GM12891 (cell line): ENCODE data around the gene TMEM185B.
A peak's percentile ranks its signal among the peaks of the same experiment; 100 is the strongest.

ENCODE experiments used
- DNase-seq: peaks from one replicate; pipeline ENCODE4 v3.0.0; 2011; ENCODE audit warnings: low spot score; ENCODE audit not compliant: insufficient read length
- FAIRE-seq: peaks from 2 replicates; lab custom pipeline; 2011; peaks lifted over from hg19 to GRCh38; lab: Jason Lieb, UNC
- PAX5 ChIP-seq: IDR thresholded peaks from 2 replicates; pipeline ENCODE4 v1.6.1; 2011; ENCODE audit warnings: low read length, moderate library complexity, mild to moderate bottlenecking; ENCODE audit not compliant: insufficient read depth, severe bottlenecking
- POLR2A ChIP-seq: IDR thresholded peaks from 2 replicates; pipeline ENCODE4 v1.6.1; 2011; ENCODE audit warnings: low read depth, low read length, control low read depth
- POLR2AphosphoS5 ChIP-seq: IDR thresholded peaks from 2 replicates; pipeline ENCODE4 v1.6.1; 2011; ENCODE audit warnings: low read depth, low read length, control low read depth
- POU2F2 ChIP-seq: IDR thresholded peaks from 2 replicates; pipeline ENCODE4 v1.6.1; 2011; ENCODE audit warnings: low read depth, mild to moderate bottlenecking, control low read depth, low read length, moderate library complexity
- SPI1 ChIP-seq: IDR thresholded peaks from 2 replicates; pipeline ENCODE4 v1.6.1; 2011; ENCODE audit warnings: low read depth, low read length, control low read depth
- TAF1 ChIP-seq: IDR thresholded peaks from 2 replicates; pipeline ENCODE4 v1.6.1; 2011; ENCODE audit warnings: low read depth, low read length, control low read depth

TMEM185B gene

DNA sequence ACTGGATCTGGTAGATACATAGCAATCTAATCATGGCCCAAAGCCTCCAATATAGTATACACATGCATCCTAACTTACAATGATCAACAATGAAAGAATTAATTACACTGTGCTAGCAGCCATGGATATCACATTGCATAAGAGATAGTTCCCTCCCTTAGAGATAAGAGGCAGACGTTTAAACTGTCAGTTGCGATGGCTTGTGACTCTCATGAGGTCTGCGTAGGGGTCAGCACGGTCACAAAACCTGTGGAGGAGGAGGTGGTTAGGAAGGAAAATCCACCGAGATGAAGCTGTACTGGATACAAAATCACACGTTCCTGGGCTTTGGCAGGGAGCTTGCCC lies 28.7 kb upstream of the TMEM185B start:
- peak; percentile 45 for FAIRE-seq
- DNase-seq, result no peak

DNA sequence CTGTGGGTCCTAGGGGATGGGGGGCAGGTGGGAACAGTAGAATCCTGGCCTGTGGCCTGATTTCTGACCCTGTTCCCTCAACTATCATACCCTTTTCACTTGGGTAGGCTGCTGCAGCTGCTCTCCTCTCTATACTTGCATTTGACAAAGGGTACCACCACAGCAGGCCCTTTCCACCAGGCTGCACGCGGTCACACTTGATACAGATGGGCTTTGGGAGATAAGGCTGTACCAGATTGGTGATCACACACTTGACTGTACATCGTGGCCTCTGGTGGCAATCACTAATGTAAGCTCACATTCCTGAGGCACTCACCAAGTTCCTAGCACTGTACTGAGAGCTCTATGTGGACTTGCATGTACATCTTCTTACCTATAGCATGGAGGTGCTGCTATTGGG lies 27.9 kb upstream of the TMEM185B start:
- FAIRE-seq, result no peak
- DNase-seq, result no peak
- TF ChIP-seq TAF1 (no peak), SPI1 (no peak), POLR2A (no peak), POLR2AphosphoS5 (no peak), POU2F2 (no peak)

More for the DNA sequence above, 28.7 kb upstream of the TMEM185B start:
- no peak for TF ChIP-seq PAX5
- no peak for TF ChIP-seq POU2F2
- TF ChIP-seq TAF1, result no peak
- TF ChIP-seq SPI1, result 0 out of 2 replicates have a peak, but pooled peaks have one; percentile 18

DNA sequence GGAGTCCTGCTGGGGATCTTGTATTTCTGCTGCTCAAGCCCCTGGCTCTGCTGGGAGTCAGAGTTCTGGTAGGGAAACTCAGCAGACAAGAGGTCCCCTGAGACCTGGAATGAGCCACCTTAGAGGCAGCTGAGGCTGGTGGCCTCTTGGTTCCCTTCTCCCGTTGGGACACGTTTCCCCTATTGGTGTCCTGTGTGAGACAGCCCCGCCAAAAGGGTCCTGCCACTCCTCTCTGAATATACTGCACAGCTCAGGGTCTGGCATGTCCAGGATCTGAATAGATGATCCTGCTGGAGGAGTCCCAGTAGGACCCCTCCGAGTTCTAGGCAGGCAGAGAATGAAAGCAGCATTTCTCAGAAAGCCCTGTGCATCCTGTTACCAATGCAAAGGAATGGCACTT lies 27.4 kb upstream of the TMEM185B start:
- FAIRE-seq, result no peak

DNA sequence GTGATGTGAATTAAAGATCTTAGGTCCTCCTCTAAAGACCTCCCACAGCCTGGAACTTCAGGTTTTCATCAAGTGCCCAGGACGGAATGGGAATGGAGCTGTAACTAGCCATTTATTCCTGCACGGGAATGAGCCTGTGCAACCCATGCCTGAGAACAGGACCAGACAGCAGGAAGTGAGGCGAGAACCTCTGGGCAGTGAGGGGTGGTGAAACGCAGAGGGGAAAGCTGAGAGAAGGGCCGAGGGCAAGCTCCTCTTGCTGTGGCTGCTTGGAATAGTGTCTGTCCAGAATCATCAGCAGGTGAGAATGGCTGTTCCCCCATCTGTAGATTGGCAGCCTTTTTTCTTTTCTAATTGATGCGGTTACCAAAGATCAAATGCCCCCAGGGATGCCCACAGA lies 24.7 kb upstream of the TMEM185B start:
- DNase-seq (no peak), FAIRE-seq (no peak)
- TF ChIP-seq TAF1, result no peak
- TF ChIP-seq POU2F2, result no peak
- TF ChIP-seq POLR2AphosphoS5, result no peak

More for the DNA sequence above, 27.4 kb upstream of the TMEM185B start:
- no peak for TF ChIP-seq POLR2A
- no peak for TF ChIP-seq SPI1
- no peak for TF ChIP-seq POLR2AphosphoS5
- no peak for DNase-seq

DNA sequence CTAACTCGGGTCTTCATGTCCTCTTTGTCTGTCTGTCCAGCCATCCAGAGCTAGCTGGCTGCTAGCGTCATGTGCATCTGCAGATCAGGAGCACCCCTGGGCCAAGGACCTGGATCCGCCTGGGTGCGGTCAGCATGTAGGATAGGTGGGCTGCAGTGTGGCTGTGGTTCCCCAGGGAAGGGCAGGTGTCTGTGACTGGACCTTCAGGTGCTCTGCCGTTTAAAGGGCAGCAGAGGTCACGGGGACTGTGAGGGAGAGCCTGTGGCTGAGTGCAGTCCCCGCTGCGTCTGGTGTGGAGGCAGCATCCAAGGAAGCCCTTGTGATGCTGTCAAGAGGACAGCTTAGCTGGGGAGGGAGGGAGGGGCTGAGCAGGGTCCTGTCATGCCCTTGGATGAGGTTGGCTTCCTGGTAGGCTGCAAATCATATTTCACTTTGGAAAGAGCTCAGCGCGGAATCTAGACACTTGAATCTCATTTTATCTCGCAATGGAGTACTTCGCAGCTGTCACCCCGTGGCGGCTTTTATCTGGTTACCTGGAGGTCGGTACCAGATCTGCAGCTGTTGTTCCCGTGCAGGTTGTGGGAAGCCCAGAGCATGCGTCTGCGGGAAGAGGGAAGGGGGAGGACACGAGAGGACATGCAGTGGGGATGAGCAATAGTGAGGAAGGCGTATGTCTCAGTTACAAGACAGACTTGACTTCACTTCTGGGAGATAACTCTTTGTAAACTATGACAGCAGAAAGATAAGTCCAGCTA lies 23.5 kb upstream of the TMEM185B start:
- no peak for TF ChIP-seq TAF1
- no peak for TF ChIP-seq POLR2AphosphoS5
- TF ChIP-seq POU2F2, result no peak
- TF ChIP-seq POLR2A, result no peak
- TF ChIP-seq PAX5, result no peak
- no peak for TF ChIP-seq SPI1
- FAIRE-seq, result no peak
- DNase-seq, result no peak

DNA sequence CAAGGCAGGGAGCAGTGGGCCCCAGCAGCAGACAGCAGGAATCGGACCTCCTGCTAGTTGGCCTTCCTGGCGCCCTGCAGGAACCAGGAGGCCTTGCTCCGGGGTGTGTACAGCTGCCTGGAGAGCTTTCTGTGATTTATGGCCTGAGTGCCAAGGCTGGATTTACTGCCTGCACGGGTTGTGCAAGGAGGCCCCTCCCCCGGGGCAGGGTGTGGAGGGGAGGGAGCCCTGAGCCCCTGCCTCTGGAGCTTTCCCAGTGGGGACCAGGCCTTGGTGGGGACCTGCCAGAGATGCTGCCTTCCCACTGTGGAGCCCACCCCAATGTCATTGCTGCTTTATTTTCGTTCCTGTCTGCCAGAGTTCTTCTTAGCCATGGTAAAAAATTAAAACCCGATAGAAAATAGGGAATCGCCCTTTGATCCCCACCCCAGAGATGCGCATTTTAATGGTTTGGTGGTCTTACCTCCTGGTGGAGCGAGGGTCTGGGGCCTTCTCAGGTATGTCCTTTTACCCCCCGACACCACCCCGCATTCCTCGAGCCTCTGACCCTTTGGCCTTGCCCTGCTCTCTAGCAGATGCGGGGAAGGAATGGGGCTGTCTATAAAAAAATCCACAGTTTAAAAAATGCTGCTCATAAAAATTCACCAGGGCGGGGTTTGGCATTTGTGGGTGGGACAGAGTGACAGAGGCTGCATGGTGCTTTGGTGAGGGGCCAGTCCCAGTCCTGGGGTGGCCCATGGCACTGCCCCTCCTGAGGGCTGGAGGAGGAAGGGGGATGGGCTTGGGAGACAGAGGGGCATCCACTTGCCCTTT lies 22.5 kb upstream of the TMEM185B start:
- FAIRE-seq, result no peak
- TF ChIP-seq PAX5 (no peak), POLR2AphosphoS5 (no peak), TAF1 (no peak), SPI1 (no peak), POLR2A (no peak), POU2F2 (no peak)
- no peak for DNase-seq

DNA sequence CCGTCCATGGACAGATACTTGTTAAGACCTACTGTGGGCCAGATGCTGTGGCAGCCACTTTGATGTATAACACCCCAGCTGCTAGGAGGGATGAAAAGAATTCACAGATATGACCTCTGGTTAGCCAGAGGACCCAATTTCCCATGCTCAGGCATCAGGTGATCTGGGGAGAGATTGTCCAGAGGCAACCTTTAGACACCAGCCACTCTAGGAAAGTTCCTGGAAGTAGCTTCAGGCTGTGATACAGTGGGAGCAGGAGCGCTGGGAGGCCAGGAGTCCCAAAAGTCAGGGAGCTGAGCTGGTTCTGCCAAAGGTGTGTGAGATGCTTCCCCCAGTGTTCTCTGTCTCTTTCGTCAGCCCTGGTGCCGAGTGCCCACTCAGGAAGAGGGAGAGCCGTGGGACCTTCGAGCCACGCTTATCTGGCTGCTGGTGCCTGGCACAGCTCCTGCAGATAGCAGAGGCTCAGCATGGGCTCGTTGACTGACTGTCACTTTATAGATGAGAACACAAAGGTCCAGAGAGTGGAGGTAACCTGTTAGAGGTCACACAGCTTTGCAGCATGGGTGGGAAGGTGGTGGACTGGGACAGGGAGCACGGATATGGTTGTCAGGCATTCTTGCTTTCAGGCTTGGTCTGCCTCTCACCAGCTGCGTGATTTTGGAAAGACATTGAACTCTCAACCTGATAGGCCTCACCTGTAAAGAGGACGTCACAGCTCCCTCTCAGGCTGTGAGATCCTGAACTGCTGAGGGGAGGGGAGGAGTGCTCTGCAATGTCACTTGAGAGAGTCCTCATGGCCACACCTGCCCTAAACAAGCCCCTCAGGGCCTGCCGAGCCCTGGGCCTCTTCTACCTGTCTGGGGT lies 21.7 kb upstream of the TMEM185B start:
- no peak for DNase-seq
- no peak for FAIRE-seq
- TF ChIP-seq PAX5, result no peak
- TF ChIP-seq TAF1, result no peak
- TF ChIP-seq POLR2AphosphoS5, result no peak
- TF ChIP-seq SPI1, result no peak
- TF ChIP-seq POLR2A, result no peak
- TF ChIP-seq POU2F2, result no peak

DNA sequence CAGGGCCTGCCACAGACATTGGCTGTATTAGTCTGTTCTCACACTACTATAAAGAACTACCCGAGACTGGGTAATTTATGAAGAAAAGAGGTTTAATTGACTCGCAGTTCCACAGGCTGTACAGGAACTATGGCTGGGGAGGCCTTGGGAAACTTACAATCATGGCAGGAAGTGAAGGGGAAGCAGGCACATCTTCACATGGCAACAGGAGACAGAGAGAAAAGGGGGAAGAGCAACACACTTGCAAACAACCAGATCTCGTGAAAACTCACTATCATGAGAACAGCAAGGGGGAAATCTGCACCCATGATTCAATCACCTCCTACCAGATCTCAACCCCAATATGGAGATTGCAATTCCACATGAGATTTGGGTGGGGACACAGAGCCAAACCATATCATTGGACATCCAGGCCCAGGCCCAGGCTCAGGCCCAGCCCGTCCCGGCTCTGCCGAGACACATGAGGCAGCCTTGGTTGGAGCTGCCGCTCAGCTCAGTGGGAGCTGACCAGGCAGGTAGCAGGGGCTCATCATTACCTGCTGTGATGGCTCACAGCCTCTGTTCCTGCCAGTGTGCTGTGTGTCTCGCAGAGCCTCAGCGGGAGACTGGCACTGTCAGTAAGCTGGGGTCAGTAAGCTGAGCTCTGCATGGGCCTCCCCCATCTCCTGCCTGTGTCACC lies 20.8 kb upstream of the TMEM185B start:
- no peak for FAIRE-seq
- TF ChIP-seq PAX5, result no peak
- TF ChIP-seq POU2F2, result no peak
- TF ChIP-seq TAF1, result no peak
- TF ChIP-seq SPI1, result no peak
- no peak for TF ChIP-seq POLR2A
- TF ChIP-seq POLR2AphosphoS5, result no peak
- DNase-seq, result no peak

DNA sequence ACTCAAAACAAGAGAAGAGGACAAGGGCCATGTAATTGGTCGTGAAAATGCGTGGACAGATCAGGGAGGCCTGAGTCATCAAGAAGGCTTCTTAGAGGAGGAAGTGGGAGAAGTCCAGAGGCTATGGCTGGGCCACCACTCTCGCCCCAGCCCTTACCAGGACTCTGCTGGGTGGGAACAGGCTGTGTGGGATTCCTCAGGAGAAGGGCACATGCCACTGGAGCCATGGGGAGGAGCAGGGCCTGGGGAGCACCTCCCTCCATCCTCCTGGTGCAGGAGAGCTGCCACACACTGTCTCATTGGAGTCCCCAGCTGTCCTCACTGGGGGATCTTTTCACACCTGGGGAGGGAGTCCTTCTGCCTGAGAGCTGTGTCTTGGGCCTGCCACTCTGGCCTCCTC lies 20.0 kb upstream of the TMEM185B start:
- FAIRE-seq (no peak), DNase-seq (no peak)
- TF ChIP-seq PAX5 (no peak), TAF1 (no peak), SPI1 (peak; percentile 44), POLR2A (no peak), POU2F2 (no peak), POLR2AphosphoS5 (no peak)

DNA sequence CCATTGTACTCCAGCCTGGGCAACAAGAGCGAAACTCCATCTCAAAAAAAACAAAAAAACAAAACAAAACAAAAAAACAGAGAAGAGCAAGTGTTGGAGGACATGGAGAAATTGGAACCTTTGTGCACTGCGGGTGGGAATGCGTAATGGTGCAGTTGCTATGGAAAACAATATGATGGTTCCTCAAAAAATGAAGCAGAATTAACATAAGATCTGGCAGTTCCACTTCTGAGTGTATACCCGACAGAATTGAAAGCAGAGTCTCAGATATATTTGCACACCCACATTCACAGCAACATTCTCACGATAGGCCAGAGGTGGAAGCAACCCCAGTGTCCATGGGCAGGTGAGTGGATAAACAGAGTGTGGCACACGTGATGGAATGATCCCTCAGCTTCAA lies 18.5 kb upstream of the TMEM185B start:
- no peak for TF ChIP-seq POLR2A
- TF ChIP-seq POLR2AphosphoS5, result no peak
- TF ChIP-seq PAX5, result no peak
- TF ChIP-seq POU2F2, result no peak
- TF ChIP-seq SPI1, result no peak
- TF ChIP-seq TAF1, result no peak
- DNase-seq (no peak), FAIRE-seq (no peak)
